IMR-90 (cell line): ENCODE measurements around the gene SMYD4. TPM values are rescaled to one million over a fixed set of nuclear protein-coding genes. Genes with fewer than 3 reads are reported as not detected.

Source experiments
- ATAC-seq: fragments of 200-7000 bp; cut with Tn5 transposase; 2 replicates; pipeline ENCODE4 v1.9.1; 2020; ENCODE audit warnings: low read depth, mild to moderate bottlenecking, moderate library complexity
- BruUV-seq: library from RNA; stranded (reverse); fragments of 400-500 nt; replicated peaks from 2 replicates; lab custom pipeline; 2021; lab: Mats Ljungman, UMichigan
- CTCF ChIA-PET: fragments of 300-600 bp; formaldehyde crosslinking; extraction: SDS; loops from one replicate; lab custom pipeline; 2021; ENCODE audit warnings: antibody characterized with exemption; lab: Yijun Ruan, JAX
- POLR2A ChIA-PET: fragments of 300-600 bp; sonication (Branson Sonifier 250); formaldehyde crosslinking; loops from one replicate; lab custom pipeline; 2022; ENCODE audit warnings: antibody characterized with exemption; ENCODE audit not compliant: unreplicated experiment; lab: Charles Lee
- DNase-seq: peaks from one replicate; pipeline ENCODE4 v3.0.0; 2013
- H2AFZ ChIP-seq: replicated peaks from 2 replicates; pipeline ENCODE3; 2013; ENCODE audit warnings: low read length, mild to moderate bottlenecking; ENCODE audit not compliant: poor library complexity
- H2AK5ac ChIP-seq: 2 replicates; pipeline ENCODE4 v1.6.1; 2013; ENCODE audit warnings: low read depth, low read length, inconsistent platforms
- H2AK9ac ChIP-seq: replicated peaks from 2 replicates; pipeline ENCODE3; 2013; ENCODE audit warnings: mild to moderate bottlenecking, low read depth, low read length, moderate library complexity; ENCODE audit not compliant: poor library complexity
- H2BK120ac ChIP-seq: 2 replicates; pipeline ENCODE4 v1.6.1; 2013; ENCODE audit warnings: low read depth, low read length, inconsistent platforms
- H2BK15ac ChIP-seq: 3 replicates; pipeline ENCODE4 v1.6.1; 2013; ENCODE audit warnings: low read depth, low read length, inconsistent platforms
- H2BK20ac ChIP-seq: 2 replicates; pipeline ENCODE4 v1.6.1; 2013; ENCODE audit warnings: low read depth, mild to moderate bottlenecking, inconsistent platforms, low read length, moderate library complexity
- H2BK5ac ChIP-seq: 2 replicates; pipeline ENCODE4 v1.6.1; 2013; ENCODE audit warnings: mild to moderate bottlenecking, low read depth, low read length, inconsistent platforms; ENCODE audit not compliant: poor library complexity, severe bottlenecking
- H3K14ac ChIP-seq: replicated peaks from 2 replicates; pipeline ENCODE4 v1.6.1; 2013; ENCODE audit warnings: low read depth, low read length, inconsistent platforms
- H3K18ac ChIP-seq: 2 replicates; pipeline ENCODE4 v1.6.1; 2013; ENCODE audit warnings: low read depth, low read length, control low read depth
- H3K23ac ChIP-seq: 2 replicates; pipeline ENCODE4 v1.6.1; 2013; ENCODE audit warnings: low read depth, low read length, inconsistent platforms
- H3K27ac ChIP-seq: 2 replicates; pipeline ENCODE4 v1.5.1; 2013; ENCODE audit warnings: mild to moderate bottlenecking, control low read depth, low read length; ENCODE audit not compliant: insufficient read depth
- H3K27me3 ChIP-seq: 2 replicates; pipeline ENCODE4 v1.6.1; 2013; ENCODE audit warnings: low read length; ENCODE audit not compliant: control insufficient read depth, insufficient read depth
- H3K36me3 ChIP-seq: 2 replicates; pipeline ENCODE4 v1.6.1; 2013; ENCODE audit warnings: low read length, mixed read lengths; ENCODE audit not compliant: control insufficient read depth, insufficient read depth
- H3K4ac ChIP-seq: 2 replicates; pipeline ENCODE4 v1.6.1; 2013; ENCODE audit warnings: low read depth, low read length, inconsistent platforms
- H3K4me1 ChIP-seq: 2 replicates; pipeline ENCODE4 v1.6.1; 2013; ENCODE audit warnings: low read length, mixed read lengths; ENCODE audit not compliant: control insufficient read depth, insufficient read depth
- H3K4me2 ChIP-seq: 2 replicates; pipeline ENCODE4 v1.6.1; 2013; ENCODE audit warnings: low read depth, mild to moderate bottlenecking, control low read depth, low read length, moderate library complexity
- H3K4me3 ChIP-seq: 2 replicates; pipeline ENCODE4 v1.5.1; 2013; ENCODE audit warnings: low read depth, mild to moderate bottlenecking, control low read depth, low read length, moderate library complexity; ENCODE audit not compliant: insufficient read depth
- H3K56ac ChIP-seq: 2 replicates; pipeline ENCODE4 v1.6.1; 2013; ENCODE audit warnings: low read length, inconsistent platforms; ENCODE audit not compliant: insufficient read depth; ENCODE audit errors: extremely low read depth
- H3K79me1 ChIP-seq, 2 experiments: 2 replicates each; pipeline ENCODE4 v1.6.1; 2013; ENCODE audit warnings: low read length in 2 of 2, inconsistent platforms in 1 of 2, low read depth in 1 of 2
- H3K9ac ChIP-seq: 2 replicates; pipeline ENCODE4 v1.6.1; 2013; ENCODE audit warnings: low read depth, low read length, control low read depth
- H3K9me1 ChIP-seq: 2 replicates; pipeline ENCODE4 v1.6.1; 2013; ENCODE audit warnings: low read length, inconsistent platforms; ENCODE audit not compliant: insufficient read depth
- H3K9me3 ChIP-seq: 2 replicates; pipeline ENCODE4 v1.6.1; 2013; ENCODE audit warnings: low read length; ENCODE audit not compliant: control insufficient read depth, insufficient read depth
- H4K20me1 ChIP-seq: 2 replicates; pipeline ENCODE4 v1.6.1; 2013; ENCODE audit warnings: low read length, inconsistent platforms; ENCODE audit not compliant: insufficient read depth
- H4K5ac ChIP-seq: 2 replicates; pipeline ENCODE4 v1.6.1; 2013; ENCODE audit warnings: mild to moderate bottlenecking, low read depth, low read length, control low read depth
- H4K8ac ChIP-seq, 2 experiments: 2 replicates each; pipeline ENCODE4 v1.6.1; 2013; ENCODE audit warnings: low read depth in 2 of 2, low read length in 2 of 2, control low read depth in 1 of 2, inconsistent platforms in 1 of 2
- H4K91ac ChIP-seq: 2 replicates; pipeline ENCODE4 v1.6.1; 2013; ENCODE audit warnings: low read depth, low read length, inconsistent platforms; ENCODE audit not compliant: insufficient read depth
- CTCF ChIP-seq: conservative IDR thresholded peaks from 2 replicates; pipeline ENCODE4 v1.5.1; 2012; ENCODE audit warnings: mild to moderate bottlenecking, low read depth, low read length, improper control_type of control experiment
- SMC3 ChIP-seq: fragments of 150-350 bp; IDR thresholded peaks from 2 replicates; pipeline ENCODE4 v1.6.1; 2016; ENCODE audit warnings: low read depth, mild to moderate bottlenecking, antibody characterized with exemption, low read length, moderate library complexity
- WGBS, 2 experiments: methylation state at CpG; one replicate each; pipeline versions ENCODE4 v1.1.5 to v1.1.7; 2013; ENCODE audit warnings: missing lambda C conversion rate in 2 of 2; ENCODE audit not compliant: insufficient read length in 1 of 2; ENCODE audit errors: extremely low coverage in 2 of 2; 5-methylcytosine and 5-hydroxymethylcytosine counted together
- dilution Hi-C: fragments of 300-500 bp; cut with HindIII; formaldehyde crosslinking; loops from one replicate; pipeline ENCODE4 v1.14.3; 2018; ENCODE audit warnings: low sequenced_read_pairs; ENCODE audit not compliant: unreplicated experiment
- in situ Hi-C: fragments of 300-500 bp; cut with MboI; formaldehyde crosslinking; loops from 3 replicates; pipeline ENCODE4 v1.14.3; 2019; ENCODE audit warnings: low sequenced_read_pairs, inconsistent platforms, mixed read lengths
- intact Hi-C: fragments of 100-400 bp; cut with micrococcal nuclease; formaldehyde crosslinking; loops from 2 replicates; pipeline ENCODE4 v1.10.0; 2022
- polyA plus RNA-seq, 3 experiments: library from polyadenylated mRNA; depleted of rRNA; stranded (reverse); fragments of >200 nt; gene quantifications; 2 replicates each; pipeline ENCODE4 v1.2.3, GENCODE V29; 2012; ENCODE audit warnings: low replicate concordance in 1 of 3
- total RNA-seq: library from RNA; depleted of rRNA; stranded (reverse); fragments of >200 nt; gene quantifications from 2 replicates; pipeline ENCODE4 v1.2.3, GENCODE V29; 2012

The SMYD4 gene
- total and polyA plus RNA-seq, 2 of the 4 experiments (the other 2 are of a cell fraction): 5.3 to 7.2 TPM

GRCh38 chr17:1732833-1733321 is 96.8 kb downstream of the SMYD4 start:
- Histone ChIP-seq H2BK5ac (no peak overlapping the region), H3K36me3 (peaks cover 30% of the 10 kb centered on the region), H2AFZ (no peak overlapping the region), H3K4me2 (no peak overlapping the region), H3K9ac (no peak overlapping the region), H3K23ac (no peak overlapping the region), H3K4me1 (peaks cover 8% of the 10 kb centered on the region), H3K27me3 (no peaks in the 10 kb centered on the region), H3K14ac (no peak overlapping the region), H3K18ac (no peak overlapping the region), H4K5ac (no peak overlapping the region), H3K79me1 (peaks cover 0 to 13% of the 10 kb centered on the region in 2 experiments; a peak in 1 of 4 replicates), H3K4ac (no peak overlapping the region), H4K20me1 (no peaks in the 10 kb centered on the region), H3K56ac (no peak overlapping the region), H3K27ac (no peak overlapping the region), H2BK15ac (no peak overlapping the region), H4K91ac (no peak overlapping the region), H3K9me3 (no peaks in the 10 kb centered on the region), H2BK20ac (no peak overlapping the region), H2AK5ac (no peak overlapping the region), H3K9me1 (peaks cover 5% of the 10 kb centered on the region; the same call in 1 of the 2 replicates), H2AK9ac (peak overlapping the region; percentile 70), H4K8ac (no peak overlapping the region), H3K4me3 (no peak overlapping the region), H2BK120ac (no peak overlapping the region)
- no peak for TF ChIP-seq CTCF
- TF ChIP-seq SMC3: no peak
- POLR2A ChIA-PET: no interaction called here
- 91% methylated on average over 5 of the region's 11 CpGs; no CpG with 5 or more reads in 1 of the 2 experiments for WGBS, 2 experiments
- no peak for DNase-seq
- in situ Hi-C loops: no loop called here
- CTCF ChIA-PET: no interaction called here
- no peak for ATAC-seq
- dilution Hi-C loops: no loop called here
- BruUV-seq: no TSS peak
- intact Hi-C loops: no loop called here
